GM12864 (cell line): ENCODE measurements around the gene PBXIP1.

ENCODE experiments used
- DNase-seq: peaks from one replicate; pipeline ENCODE4 v3.0.0-alpha.2; 2011; ENCODE audit warnings: low read depth
- H3K4me3 ChIP-seq: 2 replicates; pipeline ENCODE4 v1.5.1; 2011; ENCODE audit warnings: mild to moderate bottlenecking, low read depth, low read length, control low read depth
- CTCF ChIP-seq: IDR thresholded peaks from 2 replicates; pipeline ENCODE4 v1.5.1; 2011; ENCODE audit warnings: low read depth, mild to moderate bottlenecking, moderate library complexity, low read length, control low read depth, inconsistent platforms; ENCODE audit errors: missing control alignments

Gene PBXIP1

GRCh38 chr1:154962795-154963330, 7.0 kb upstream of the PBXIP1 start:
- TF ChIP-seq CTCF, result no peak
- DNase-seq, result no peak
- H3K4me3 ChIP-seq, result peak overlapping the region; percentile 67; the same call in 1 of the 2 replicates

DNA sequence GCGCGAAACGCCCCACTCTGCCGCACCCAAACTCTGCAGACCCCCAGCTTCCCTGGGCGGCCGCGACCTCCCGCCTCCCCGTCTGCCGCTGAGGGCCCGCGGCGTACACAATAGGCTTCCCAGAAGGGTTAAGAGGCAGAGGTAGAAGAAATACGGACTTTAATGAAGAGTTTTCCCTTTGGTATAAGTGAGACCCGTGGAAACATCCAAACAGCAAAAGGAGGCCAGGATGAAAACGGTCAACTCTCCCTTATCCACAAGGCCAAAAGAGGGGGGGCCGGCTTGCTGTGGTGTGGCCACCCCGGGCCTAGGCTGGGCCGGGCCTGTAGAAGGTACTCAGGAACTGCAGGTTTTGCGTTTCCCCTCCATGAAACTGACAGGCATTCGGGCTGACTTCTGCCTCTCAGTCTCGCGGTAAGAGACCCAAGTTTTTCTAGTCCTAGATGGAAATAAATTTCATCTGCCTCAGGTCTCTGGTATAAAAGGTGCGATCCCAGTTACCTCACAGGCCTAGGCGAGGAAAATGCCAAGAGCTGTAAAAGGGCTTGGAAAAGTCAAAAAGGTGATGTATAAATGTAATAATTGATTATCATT, 6.4 kb upstream of the PBXIP1 start:
- DNase-seq, result no peak
- peak overlapping the region; percentile 67 for H3K4me3 ChIP-seq
- TF ChIP-seq CTCF, result no peak

DNA sequence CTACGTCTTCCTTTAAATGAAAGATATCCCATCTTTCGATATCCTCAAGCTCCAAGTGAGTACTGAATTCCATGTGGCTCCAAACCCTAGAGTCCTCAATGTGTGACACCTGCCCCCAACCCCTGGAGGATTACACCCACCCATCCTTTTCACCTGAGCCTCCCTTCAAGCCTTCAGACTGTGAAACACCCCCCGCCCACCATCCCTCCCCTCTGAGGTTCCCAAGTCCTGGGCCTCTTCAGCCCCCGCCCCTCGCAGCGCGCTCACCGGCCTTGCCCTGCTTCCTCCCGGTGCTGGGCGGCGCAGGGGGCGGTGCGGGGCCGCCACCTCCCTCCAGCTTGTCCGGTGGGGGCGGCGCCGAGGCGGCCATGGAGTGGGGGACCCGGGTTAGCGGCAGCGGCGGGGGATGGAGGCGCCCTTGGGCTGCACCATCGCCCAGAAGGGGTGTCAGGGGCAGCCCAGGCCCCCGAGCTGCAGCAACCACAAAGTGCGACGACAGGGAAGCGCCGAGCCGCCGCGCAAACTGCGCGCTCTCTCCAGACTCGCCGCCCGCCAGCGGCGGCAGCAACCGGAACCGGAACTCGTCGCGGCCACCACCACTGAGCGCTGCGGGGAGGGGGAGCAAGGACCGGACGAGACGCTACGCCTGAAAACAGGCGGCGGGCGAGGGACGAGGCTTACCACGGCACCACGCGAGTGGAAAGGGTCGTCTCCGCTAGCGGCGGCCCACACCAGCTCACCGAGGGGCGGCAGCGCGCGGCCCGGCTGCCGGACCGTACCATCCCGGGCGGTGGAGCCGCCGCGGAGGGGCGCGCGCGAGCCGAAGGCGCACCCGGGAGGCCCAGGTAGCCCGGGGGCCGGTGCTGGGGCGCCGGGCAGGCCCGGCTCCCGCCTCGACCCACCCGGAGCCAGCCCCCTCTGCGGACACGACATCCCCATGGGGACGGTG, 5.6 kb upstream of the PBXIP1 start, which contains the start of gene PYGO2:
Gene PYGO2, minus strand, starts transcription at position 576 of the 949 bp plus-strand sequence. Its CDS starts 206 bp downstream, at position 370.
- no peak for DNase-seq
- TF ChIP-seq CTCF, result peak; percentile 65
- H3K4me3 ChIP-seq, result peak within 1 kb of the TSS; percentile 67

GRCh38 chr1:154960446-154961136, 4.7 kb upstream of the PBXIP1 start:
- H3K4me3 ChIP-seq, result peak overlapping the region; percentile 67
- DNase-seq, result no peak
- TF ChIP-seq CTCF, result no peak

DNA sequence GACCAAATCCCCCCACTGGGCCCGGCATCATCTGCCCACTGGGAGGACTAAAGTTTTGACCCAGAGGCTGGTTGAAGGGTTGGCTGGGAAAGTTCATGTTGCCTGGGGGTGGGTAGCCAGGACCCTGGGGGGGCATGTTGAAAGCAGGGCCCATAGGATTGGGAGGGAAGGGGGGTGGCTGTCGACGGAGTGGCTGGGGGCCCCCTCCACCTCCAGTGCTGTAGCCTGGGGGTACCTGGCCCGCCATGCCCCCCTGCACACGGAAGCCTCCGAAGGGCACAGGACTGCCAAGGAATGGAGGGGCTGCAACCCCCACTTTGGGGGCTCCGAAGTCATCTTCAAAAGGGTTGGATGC, 3.5 kb upstream of the PBXIP1 start:
- DNase-seq, result no peak
- no peak for TF ChIP-seq CTCF
- H3K4me3 ChIP-seq, result no peak overlapping the region

GRCh38 chr1:154958681-154959425, 3.0 kb upstream of the PBXIP1 start:
- no peak overlapping the region for H3K4me3 ChIP-seq
- DNase-seq, result no peak
- TF ChIP-seq CTCF, result no peak
